NCI-H2227 treated with DMSO at 0.1 percent for 48 hours (cell line): ENCODE results near the gene NARF.

Experiments used
- DNase-seq: peaks from one replicate; lab custom pipeline; 2025; lab: John Stamatoyannopoulos, UW

NARF gene

DNA sequence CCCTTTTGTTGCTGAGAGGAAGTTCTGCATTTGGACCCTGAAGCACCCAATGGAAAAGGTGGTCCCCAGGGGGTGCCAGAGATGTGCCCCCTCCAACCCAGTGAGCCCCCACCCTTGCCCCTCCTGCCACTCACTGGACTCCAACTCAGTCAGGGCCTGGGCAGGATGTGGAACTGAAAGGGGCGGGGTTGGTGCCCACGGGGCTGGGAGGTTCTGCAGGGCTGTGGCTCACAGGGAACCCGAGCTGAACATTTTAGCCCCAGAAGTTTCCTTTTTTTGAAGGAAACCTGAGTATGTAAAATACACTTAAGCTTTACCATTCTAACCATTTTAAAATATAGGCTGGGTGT, 24.4 kb upstream of the NARF start:
- no peak for DNase-seq

DNA sequence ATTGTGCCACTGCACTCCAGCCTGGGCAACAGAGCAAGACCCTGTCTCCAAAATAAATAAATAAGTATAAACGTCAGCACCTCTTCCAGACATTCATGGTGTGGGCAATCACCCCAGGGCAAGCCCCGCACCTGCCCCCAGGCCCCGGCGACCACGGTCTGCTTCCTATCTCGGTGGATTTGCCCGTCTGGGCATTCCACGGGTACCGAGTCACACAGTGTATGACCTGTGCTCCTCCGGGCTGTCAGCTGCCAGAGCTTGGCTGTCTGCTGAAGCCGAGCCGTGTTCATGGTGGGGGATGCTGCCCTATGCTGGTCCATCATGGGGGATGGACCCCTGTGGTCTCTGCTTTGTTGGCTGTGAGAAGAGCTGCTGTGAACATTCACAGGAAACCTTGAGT, 23.4 kb upstream of the NARF start:
- DNase-seq: no peak

DNA sequence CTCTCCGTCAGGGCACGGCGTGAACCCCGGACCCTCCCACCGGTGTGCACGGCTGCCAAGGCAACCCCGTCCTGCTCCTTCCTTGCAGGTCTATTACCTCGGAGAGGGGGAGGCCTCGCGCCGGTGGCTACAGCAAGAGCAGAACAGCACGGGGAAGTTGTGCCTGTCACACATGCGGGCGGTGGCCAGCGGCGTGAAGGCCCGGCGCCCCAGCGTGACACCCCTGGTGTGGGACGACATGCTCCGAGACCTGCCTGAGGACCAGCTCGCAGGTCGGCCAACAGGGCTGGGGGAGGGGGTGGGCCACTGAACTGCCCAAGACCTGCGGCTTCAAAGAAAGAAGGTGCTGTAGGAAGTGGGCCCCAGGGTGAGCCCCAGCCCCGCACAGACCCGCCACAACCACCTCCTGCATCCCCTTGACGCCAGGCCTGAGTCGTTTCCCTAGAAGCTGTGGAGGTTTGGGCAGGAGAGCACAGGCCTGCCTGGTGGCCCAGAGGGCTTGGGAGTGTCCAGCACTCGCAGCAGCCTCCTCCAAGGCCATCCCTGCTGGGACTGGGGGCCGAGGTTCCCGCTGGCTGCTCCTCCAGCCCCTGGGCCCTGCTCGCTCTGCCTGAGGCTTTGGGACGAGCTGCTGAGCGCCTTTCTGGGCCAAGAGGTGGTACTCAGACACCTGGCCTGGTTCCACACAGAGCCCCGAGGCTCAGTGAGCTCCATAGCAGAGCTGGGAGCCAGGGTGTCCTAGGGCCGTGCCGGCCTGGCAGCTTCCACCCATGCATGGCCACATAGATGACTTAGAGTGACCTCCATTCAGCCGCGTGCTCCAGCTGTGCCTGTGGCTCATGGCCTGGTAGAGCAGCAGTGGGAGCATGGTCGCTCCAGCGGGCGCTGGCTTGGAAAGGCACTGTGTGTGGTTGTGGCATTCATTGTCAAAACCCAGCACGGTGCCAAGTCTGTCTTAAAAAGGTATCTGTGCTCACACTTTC, 22.6 kb upstream of the NARF start:
- no peak for DNase-seq

DNA sequence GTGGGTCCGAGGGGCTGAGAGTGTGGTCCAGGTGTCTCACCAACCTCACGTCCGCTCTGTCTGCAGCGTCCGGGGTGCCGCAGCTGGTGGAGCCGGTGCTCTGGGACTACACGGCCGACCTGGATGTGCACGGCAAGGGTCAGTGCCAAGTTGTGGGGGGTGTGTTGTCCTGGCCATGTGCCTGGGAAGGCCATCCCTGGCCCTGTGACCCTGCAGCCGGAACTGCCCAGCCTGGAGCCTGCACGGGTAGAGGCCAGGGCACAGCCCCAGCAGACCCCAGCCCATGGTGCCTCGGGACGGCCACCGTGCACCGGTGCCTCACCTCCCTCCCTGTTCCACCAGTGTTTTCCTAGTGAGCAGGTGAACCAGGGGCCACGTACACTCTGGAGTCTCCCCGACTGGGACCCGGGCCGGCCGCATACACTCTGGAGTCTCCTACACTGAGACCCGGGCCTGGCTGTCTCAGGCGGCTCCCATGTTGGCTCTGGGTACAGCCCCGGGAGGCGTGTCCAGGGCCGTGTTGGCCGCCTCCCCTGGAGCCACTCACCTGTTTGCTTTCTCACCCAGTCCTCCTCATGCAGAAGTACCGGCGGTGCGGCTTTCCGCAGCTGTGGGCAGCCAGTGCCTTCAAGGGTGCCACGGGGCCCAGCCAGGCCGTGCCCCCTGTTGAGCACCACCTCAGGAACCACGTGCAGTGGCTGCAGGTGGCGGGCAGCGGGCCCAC, 21.8 kb upstream of the NARF start:
- no peak for DNase-seq

DNA sequence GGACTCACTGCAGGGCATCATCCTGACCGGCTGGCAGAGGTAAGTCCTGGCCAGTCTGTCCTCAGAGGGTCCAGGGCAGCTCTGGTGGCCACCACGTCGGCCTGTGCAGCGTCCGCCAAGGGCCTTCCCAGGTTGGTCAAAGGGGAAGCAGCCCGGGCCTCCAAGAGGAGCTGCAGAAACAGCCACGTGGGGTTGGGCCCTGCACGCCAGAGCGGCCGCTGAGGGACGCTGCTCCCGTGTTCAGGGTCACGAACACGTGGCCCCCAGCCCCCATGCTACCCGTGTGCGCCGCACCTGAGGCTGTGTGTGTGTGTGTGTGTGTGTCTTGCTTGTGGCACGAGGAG, 21.2 kb upstream of the NARF start:
- DNase-seq: no peak

DNA sequence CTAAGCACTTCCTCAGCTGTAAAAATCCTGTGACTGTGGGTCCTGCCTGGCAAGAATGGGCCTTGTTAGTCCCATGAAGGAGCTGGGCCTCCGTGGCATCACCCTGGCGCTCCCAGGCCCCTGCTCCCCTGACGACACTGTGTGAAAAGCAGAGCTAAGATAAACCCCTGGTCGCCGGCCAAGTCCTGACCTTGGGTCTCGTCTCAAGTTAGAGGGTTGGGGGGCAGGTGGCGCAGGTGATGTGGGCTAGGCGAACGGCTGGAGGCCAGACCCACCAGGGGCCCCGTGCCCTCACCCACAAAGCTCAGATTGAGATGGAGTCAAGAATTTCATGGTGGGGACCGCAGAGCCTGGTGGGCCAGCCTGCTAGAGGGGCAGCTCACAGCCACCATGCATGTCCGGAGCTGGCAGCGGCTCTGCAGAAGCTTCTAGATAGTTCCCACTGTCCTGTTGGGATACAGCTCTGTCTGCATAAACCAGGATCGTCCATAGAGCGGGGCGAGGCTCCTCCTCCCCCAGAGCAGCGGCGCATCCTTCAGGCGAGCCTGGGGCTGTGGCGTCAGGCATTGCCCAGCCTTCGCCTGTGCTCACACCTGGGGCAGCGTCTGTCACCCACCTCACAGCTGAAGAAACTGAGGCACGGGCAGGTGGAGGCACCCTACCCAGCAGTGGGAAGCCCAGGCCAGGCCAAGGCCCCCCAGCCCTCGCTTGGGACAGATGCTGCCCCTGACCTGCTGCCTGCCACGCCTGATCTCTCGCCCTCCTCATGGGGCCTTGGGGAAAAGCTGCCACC, 19.9 kb upstream of the NARF start:
- no peak for DNase-seq

DNA sequence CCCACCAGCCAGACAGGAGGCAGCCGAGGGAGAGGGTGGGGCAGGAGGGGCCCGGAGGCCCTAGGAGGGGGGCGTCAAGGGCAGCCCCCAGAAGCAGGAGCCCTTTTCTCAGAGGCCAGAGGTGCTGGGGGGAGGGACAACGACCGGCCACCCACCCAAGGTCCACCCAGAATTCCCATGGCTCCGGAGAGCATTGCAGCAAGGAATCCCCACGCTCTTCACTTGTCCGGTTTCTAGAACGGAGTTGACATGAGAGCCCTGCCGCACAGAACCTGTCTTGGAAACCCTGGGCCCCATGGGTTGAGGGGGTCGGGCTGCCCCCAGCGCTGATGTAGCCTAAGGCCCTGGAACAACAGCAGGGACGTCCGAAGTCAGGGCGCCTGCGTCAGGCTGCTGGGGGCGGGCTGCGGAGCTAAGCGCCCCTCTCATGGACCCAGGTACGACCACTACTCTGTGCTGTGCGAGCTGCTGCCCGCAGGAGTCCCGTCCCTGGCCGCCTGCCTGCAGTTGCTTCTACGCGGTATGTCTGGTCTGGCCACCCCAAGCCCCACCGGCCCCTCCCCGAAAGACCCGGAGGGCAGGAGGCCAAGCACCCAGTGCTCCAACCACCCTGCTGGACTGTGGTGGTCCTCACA, 19.2 kb upstream of the NARF start:
- DNase-seq: no peak

DNA sequence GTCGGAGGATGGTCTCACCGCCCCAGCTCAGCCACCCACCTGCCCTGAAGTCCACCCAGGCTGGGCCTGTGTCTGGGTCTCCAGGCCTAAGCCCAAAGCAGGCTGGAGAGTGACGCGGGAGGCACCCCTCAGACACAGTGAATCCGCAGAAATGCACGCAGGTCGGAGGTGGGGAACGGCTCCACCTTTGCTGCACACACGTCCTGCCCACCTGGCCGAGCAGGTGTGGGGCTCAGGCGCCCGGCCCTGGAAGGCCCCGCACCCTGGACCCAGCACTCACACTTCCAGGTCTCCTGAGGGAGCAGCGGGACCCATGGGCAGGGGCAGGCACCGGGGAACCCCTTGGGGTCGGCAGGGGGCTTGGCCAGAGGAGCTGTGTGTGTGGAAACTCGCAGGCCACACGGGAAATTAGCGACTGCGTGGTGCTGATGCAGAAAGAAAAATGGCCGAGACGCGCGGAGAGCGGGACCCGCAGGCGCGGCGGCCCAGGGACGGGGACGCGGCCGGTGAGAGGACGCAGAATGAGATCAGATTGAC, 18.6 kb upstream of the NARF start:
- DNase-seq: no peak

DNA sequence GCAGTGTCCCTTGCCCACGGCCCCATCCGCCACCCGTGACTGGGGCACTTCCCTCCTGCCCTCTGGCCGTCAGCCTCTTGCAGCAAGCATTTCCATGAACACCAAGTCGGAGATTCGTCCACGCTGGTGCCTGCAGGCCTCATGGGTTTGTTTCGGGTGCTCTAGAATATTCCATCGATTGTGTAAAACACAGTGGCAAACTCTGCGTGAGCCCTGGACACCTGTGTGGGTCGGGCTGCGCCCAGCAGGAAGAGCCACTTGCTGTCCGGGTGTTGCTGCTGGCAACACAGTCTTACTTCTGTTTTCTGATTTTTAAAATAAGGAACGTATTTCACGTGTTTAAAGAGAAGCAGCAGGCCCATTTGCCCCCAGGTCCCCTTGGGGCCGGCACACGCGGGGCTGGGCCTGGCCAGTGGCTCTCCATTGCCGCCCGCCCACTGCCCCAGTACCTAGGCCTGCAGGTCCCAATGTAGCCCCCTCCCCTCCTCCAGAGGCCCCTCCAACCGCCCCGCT, 18.0 kb upstream of the NARF start:
- no peak for DNase-seq

DNA sequence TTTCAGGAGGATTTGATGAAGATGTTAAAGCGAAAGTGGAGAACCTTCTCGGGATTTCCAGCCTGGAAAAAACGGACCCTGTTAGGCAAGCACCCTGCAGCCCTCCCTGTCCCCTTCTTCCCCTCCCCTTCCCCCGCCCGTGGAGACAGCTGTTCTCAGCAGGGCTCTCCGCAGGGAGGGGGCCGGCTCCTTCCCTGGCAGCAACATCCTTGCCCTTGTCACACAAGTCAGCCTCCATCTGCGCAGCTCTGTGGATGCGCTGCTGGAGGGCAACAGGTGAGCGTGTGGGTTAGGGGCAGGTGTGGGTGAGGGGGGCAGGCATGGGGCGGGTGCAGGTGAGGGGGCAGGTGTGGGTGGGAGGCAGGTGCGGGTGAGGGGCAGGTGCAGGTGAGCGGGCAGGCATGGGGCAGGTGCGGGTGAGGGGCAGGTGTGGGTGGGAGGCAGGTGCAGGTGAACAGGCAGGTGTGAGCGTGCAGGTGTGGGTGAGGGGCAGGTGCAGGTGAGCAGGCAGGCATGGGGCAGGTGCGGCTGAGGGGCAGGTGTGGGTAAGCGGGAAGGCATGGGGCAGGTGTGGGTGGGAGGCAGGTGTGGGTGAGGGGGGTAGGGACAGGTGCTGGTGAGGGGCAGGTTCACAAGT, 17.4 kb upstream of the NARF start:
- DNase-seq: no peak

DNA sequence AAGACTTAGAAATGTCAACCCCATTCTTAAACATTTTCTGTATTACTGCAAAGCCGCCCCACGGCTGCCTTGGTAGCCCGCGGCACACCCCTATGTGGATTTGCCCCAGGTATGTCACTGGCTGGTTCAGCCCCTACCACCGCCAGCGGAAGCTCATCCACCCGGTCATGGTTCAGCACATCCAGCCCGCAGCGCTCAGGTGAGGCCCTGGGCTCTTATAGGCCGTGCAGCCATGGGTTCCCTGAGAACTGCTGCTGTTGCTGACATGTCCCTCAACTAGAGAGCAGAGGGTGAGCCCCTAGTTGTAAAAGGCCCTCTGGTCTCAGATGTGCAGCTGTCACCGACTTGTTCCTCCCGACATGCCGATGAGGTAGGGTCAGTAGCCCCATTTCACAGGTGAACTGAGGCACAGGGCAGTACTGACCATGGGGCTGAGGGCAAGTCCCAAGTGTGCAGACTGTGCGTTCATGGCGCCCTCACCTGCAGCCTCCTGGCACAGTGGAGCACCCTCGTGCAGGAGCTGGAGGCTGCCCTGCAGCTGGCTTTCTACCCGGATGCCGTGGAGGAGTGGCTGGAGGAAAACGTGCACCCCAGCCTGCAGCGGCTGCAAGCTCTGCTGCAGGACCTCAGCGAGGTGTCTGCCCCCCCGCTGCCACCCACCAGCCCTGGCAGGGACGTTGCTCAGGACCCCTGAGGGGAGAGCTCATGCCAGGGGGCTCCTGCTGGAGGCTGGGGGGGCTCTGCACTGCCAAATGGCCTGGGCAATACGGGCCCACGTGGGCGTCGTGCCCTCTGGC, 16.7 kb upstream of the NARF start:
- no peak for DNase-seq

DNA sequence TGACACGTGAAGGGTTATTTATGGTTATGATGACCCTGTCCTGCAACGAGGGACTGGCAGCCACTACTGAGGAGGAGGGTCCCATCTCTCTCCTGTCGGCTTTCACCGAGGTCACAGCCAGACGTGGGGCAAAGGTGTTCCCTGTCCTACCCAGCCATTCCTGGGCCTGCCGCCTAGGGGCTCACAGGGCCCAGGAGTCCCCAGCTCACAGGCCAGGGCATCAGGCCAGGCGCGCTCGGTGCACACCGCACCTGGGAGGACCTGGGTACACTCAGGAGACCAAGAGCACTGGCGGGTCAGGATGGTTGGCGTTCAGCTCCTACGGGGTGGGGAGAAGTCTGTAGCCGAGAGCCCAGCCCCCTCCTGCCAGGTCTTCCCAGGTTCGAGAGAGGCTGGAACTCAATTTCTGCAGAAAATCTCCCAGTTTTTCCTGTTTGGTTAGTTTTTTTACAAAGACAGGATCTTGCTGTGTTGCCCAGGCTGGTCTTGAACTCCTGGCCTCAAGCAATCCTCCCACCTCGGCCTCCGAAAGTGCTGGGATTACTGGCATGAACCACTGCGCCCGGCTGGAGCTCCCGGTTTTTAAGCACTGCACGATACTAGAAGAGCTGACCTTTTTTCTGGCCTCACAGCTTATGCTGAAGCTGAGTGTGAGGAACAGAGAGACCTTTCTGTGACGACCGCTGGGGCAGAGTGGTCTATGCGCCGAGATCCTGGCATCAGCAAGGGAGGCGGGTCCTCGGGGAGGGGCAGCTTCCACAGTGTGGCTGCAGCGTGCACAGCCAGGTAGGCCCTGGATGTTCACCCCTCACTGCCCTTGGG, 15.7 kb upstream of the NARF start:
- no peak for DNase-seq

DNA sequence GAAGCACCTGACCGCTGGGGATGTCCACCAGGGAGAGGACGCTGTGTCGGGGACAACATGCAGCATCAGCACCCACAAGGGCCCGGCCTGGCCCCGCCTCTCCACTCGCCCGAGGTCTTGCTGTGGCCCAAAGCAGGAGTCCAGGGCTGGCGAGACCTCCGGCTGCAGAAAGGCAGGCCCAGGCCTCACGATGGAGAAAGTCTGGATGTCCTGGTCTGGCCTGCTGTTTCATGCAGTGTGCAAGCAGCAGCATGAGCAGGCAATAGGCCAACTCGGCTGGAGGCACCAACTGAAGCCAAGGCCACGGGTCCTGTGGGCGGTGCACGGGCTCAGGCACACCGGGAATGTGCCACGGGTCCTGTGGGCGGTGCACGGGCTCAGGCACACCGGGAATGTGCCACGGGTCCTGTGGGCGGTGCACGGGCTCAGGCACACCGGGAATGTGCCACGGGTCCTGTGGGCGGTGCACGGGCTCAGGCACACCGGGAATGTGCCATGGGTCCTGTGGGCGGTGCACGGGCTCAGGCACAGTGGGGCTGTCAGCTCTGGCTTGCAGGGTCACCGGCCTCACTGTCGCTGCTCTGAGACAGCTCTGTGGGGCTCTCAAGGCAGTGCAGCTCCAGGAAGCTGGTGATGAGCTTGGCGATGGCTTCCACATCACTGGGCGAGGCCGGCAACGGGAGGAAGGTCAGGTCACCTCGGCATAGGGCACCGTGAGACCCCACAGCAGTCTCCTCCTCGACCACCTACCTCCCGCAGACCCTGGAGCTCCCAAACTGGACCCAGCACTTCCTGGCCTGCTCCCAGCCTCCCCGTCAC, 14.9 kb upstream of the NARF start:
- no peak for DNase-seq

DNA sequence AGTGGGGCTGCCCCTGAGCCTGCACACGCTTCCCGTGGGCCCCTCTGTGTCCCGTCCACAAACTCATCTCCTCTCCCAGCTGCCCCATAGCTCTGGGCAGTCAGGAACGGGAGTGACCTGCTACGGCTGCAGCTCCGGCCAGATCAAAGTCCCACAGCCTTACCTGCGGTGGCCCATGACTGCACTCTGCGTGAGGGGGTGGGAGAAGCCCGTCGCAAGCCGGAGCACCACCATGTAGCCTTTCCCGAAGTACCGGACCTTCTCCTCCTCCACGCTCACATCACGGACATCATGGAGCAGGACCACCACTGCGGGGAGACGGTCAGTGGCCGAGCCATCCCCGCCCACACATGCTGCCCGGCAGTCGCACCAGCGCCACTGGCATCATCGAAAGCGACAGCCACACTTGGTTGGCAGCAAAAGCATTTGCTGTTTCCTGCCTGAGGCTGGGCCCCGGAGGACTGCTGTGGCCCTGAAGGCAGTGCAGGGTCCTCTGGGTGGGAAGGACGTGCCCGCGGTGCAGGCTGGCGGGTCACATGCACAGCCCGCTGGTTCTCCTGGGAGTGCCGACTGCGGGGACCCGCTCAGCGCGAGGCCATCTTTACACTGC, 14.2 kb upstream of the NARF start:
- DNase-seq: no peak

DNA sequence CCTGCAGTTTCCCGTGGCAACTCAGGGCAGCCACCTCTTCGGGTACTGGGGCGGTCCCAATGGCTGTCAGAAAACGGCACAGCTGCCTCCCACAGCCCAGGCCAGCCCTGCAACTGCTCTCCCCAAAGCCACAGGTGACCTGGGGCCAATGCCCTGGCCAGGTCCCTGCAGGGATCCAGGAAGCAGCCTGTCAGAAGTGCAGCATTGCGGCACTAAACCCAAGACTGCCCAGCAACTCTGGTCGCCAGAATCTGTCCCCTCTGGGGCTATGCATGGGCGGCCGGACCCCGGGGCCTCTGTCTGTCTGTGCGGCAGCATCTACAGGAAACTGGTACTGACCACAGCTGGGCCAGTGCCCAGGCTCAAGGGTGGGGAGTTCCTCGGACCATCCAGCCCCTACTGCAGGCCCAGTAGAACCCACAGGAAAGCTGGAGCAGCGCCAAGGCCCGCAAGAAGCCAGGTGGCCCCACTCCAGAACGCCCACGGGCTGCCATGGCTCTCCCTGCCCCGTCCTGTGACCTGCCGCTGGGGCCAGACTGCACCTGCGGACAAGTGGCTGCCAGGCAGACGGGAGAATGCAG, 13.5 kb upstream of the NARF start:
- DNase-seq: no peak

DNA sequence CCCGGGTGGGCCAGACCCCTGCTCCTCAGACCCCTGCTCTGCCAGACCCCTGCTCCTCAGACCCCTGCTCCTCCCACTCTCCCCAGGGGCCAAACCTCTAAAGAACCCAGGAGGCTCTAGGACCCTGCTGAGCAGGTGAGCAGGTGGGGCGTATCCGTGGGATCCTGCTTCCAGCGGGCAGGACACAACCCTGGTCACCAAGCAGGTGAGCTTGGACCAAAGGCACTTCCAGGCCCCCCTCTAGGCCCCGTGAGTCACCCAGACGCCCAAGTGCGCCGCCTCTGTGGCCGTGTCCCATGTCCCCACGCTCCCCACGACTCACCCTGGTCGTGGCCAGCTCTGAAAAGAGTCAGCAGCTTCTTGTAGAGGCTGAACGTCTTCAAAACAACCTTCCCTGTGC, 13.0 kb upstream of the NARF start:
- no peak for DNase-seq

DNA sequence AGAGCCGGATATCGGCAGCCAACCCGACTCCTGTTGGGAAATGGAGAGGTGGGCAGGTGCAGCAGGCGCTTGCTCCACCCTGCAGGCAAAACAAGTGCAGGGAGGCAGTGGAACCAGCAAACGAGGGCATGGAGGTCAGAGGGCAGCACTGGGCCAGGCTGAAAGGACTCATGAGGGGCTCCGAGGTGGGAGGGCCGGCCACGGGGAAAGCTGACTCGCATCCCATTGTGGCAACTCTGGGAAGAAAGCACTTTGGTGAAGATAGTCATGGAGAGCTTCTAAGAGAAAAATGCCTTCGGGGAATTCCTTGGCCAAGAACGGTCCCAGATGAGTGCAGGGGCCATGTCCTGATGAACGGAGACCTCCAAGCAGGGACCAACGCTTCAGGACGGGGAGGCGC, 12.4 kb upstream of the NARF start:
- DNase-seq: no peak

DNA sequence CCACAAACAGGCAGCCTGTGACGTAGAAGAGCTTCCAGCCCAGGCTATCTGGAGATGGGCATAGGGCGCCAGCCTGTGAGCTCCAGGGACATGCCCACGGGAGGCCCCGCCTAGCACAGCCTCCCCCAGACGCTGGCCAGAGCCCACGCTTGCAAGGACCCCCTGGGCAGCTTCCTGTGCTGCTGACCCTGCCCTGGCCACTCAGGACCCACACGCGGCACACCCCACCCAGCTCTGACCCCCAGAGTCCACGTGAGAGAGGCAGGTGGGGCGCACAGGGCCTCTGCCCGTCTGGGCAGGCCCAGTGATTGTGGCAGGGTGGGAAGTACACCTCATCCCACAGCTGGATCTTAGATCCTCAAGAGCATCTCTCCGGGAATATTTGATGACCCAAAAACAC, 11.9 kb upstream of the NARF start:
- DNase-seq: no peak
